ENCODE measurements around the gene GPD2. TPM values are rescaled to one million over a fixed set of nuclear protein-coding genes. Genes with fewer than 3 reads are reported as not detected.
A peak's percentile ranks its signal among the peaks of the same experiment; 100 is the strongest.

The GPD2 gene
- total and polyA plus RNA-seq, 12 donors = 3.7 to 20.9 (median 14.3) TPM

DNA sequence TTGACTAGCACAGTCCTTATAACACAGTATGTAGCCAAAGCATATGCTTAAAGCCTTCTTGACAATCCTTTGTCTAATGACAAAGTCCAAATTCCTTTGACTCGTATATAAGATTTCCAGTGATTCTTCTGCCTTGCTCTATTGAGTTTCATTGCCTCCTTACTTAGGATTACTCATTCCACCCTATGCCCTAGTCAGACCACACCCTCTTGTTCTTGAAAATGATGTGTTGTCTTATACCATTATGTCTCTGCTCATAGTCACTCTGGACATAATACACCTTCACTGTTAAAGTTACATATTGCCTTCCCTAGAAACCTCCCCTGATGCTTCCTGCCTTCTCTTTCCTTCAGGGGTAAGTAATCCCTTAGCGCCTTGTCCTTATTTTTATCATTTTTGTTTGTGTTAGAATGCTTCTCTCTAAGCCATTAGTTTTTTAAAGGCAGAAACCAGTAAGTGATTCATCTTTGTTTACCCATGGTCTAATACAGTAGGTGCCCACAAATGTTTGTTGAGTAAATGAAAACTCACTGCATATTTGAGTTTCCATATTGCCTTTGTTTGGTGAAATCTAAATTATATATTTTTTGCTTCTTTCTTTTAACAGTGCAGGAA, 19.3 kb downstream of the GPD2 start:
- intact Hi-C loops (cut with DNase I) = loop anchor here in 2 of 10 donors (5.0 kb wide), 1 partner anchor 123 kb away; the partner anchor contains the start of gene NR4A2 (in 2 of the 2)
- no peak for TF ChIP-seq CTCF (IDR thresholded peaks at IDR 0.05)
- WGBS, 2 donors = 88 to 90% methylated on average over 2 of the region's 2 CpGs
- Histone ChIP-seq H3K36me3 (no peaks in the 10 kb centered on the region), H3K27ac (no peak overlapping the region), H3K9me3 (no peaks in the 10 kb centered on the region), H3K4me1 (peaks cover 0 to 32% (median 22%) of the 10 kb centered on the region in 9 donors), H3K4me3 (no peak overlapping the region), H3K27me3 (no peaks in the 10 kb centered on the region)
- peak in 1 of 8 donors; percentile 38 for ATAC-seq
- DNase-seq = no peak

GRCh38 chr2:156456616-156457015, 20.4 kb downstream of the GPD2 start:
- no peak for TF ChIP-seq CTCF (IDR thresholded peaks at IDR 0.05)
- Histone ChIP-seq H3K27ac (no peak overlapping the region), H3K4me1 (peaks cover 0 to 37% (median 23%) of the 10 kb centered on the region in 9 donors), H3K9me3 (no peaks in the 10 kb centered on the region), H3K4me3 (no peak overlapping the region), H3K36me3 (no peaks in the 10 kb centered on the region), H3K27me3 (no peaks in the 10 kb centered on the region)
- ATAC-seq (no peak), DNase-seq (no peak)
- intact Hi-C loops (cut with DNase I) = loop anchor here in 2 of 10 donors (5.0 kb wide), 1 partner anchor 124 kb away; the partner anchor contains the start of gene NR4A2 (in 2 of the 2)
- 98% methylated on average over 3 of the region's 3 CpGs for WGBS, 2 donors

GRCh38 chr2:156457523-156458517, 21.6 kb downstream of the GPD2 start:
- Histone ChIP-seq H3K4me3 (no peak overlapping the region), H3K36me3 (no peaks in the 10 kb centered on the region), H3K27me3 (no peaks in the 10 kb centered on the region), H3K9me3 (no peaks in the 10 kb centered on the region), H3K27ac (peak overlapping the region in 4 of 10 donors; percentile 11 to 37 (median 24)), H3K4me1 (peaks cover 0 to 37% (median 23%) of the 10 kb centered on the region in 9 donors)
- intact Hi-C loops (cut with DNase I) = loop anchor here in 2 of 10 donors (5.0 kb wide), 1 partner anchor 126 kb away; the partner anchor contains the start of gene NR4A2 (in 2 of the 2)
- peak in 7 of 8 donors; percentile 53 to 81 (median 63) for ATAC-seq
- DNase-seq = no peak
- peak in 4 of 9 donors; percentile 9 to 29 (median 23) for TF ChIP-seq CTCF (IDR thresholded peaks at IDR 0.05)
- 76 to 77% methylated on average over 8 of the region's 8 CpGs for WGBS, 2 donors

GRCh38 chr2:156459720-156460119, 23.5 kb downstream of the GPD2 start:
- peaks cover 0 to 49% (median 30%) of the 10 kb centered on the region in 9 donors for H3K4me1 ChIP-seq
- intact Hi-C loops (cut with DNase I) = loop anchor here in 3 of 10 donors (5.0 to 10.0 kb wide), 2 partner anchors 115 to 127 kb away; partner anchors contain the start of gene NR4A2 (in 2 of the 3)
- H3K36me3 ChIP-seq = no peaks in the 10 kb centered on the region
- ATAC-seq = peak; percentile 60 to 94 (median 81)
- DNase-seq = peak in 1 of 2 donors; percentile 41
- 40 to 56% methylated on average over 4 of the region's 4 CpGs for WGBS, 2 donors
- peak overlapping the region in 8 of 10 donors; percentile 0 to 52 (median 48) for H3K27ac ChIP-seq
- H3K27me3 ChIP-seq = no peaks in the 10 kb centered on the region
- no peak for TF ChIP-seq CTCF (IDR thresholded peaks at IDR 0.05)
- no peaks in the 10 kb centered on the region for H3K9me3 ChIP-seq
- no peak overlapping the region for H3K4me3 ChIP-seq
